ENCODE data around the gene TMEM120A.

GRCh38 chr7:75953431-75953830, 41.0 kb downstream of the TMEM120A start:
- TF ChIP-seq GABPA (IDR thresholded peaks at IDR 0.05; ENCODE audit: low read depth), result no peak
- no peak for TF ChIP-seq CTCF (IDR thresholded peaks at IDR 0.05; ENCODE audit: insufficient read depth, low read length)
- no peak for TF ChIP-seq REST (IDR thresholded peaks at IDR 0.05; ENCODE audit: insufficient replicate concordance, low read depth)

Data from HL-60 (cell line).